Ovary (tissue), 3 donors: ENCODE data around the gene TRMU.

ENCODE experiments used
- EP300 ChIP-seq: sonication (generic); formaldehyde crosslinking; IDR thresholded peaks from one replicate; pipeline ENCODE4 v1.6.1; 2017; ENCODE audit warnings: antibody characterized with exemption
- POLR2A ChIP-seq: fragments of 450-650 bp; IDR thresholded peaks from one replicate; pipeline ENCODE4 v1.6.1; 2017; ENCODE audit warnings: antibody characterized with exemption, mild to moderate bottlenecking, moderate library complexity
- TF ChIP-seq, protein P1 (sequence below), 3 donors: fragments of 450-650 bp in 2 of 3; fragments of 200-600 bp in 1 of 3; IDR thresholded peaks; one replicate each; pipeline versions ENCODE4 v1.5.1 to v1.8.0; 2016 to 2022; ENCODE audit warnings: antibody characterized with exemption in 3 of 3, mild to moderate bottlenecking in 1 of 3
- donor health status: DM: no; HTN: no; CAD: no.

DNA sequence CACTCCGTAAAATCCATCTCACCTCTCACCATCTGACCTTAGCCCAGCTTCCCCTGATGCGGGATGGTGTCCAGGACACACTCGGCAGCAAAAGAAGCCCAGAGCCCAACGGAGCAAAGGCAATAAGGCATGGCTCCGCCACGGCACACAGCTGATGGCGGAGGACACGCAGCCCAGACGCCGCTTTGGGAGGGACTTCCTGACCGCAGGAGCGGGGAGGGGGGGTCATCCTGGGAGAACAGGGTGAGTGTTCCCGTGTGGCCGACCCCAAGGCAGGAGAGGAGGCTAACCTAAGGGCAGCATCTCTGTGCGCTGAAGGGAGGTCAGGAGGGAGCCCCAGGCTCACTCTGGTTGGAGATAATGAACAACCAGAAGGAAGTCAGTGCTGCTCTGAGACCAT, 71.3 kb downstream of the TRMU start:
- TF ChIP-seq, protein P1, sequence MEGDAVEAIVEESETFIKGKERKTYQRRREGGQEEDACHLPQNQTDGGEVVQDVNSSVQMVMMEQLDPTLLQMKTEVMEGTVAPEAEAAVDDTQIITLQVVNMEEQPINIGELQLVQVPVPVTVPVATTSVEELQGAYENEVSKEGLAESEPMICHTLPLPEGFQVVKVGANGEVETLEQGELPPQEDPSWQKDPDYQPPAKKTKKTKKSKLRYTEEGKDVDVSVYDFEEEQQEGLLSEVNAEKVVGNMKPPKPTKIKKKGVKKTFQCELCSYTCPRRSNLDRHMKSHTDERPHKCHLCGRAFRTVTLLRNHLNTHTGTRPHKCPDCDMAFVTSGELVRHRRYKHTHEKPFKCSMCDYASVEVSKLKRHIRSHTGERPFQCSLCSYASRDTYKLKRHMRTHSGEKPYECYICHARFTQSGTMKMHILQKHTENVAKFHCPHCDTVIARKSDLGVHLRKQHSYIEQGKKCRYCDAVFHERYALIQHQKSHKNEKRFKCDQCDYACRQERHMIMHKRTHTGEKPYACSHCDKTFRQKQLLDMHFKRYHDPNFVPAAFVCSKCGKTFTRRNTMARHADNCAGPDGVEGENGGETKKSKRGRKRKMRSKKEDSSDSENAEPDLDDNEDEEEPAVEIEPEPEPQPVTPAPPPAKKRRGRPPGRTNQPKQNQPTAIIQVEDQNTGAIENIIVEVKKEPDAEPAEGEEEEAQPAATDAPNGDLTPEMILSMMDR (IDR thresholded peaks at IDR 0.05) = no peak
- TF ChIP-seq POLR2A (no peak), EP300 (no peak)
